Liver (tissue), 9 donors: ENCODE results near the gene CBX8. TPM values are rescaled to one million over a fixed set of nuclear protein-coding genes. Genes with fewer than 3 reads are reported as not detected.

ENCODE experiments used
- DNase-seq: peaks from one replicate; pipeline ENCODE4 v3.0.0-alpha.2; 2017; ENCODE audit warnings: low spot score
- H3K27ac ChIP-seq, 2 donors: one replicate each; pipeline ENCODE4 v1.7.0; 2013; ENCODE audit warnings: inconsistent platforms in 2 of 2, low read length in 2 of 2, control low read depth in 1 of 2, low read depth in 1 of 2, mild to moderate bottlenecking in 1 of 2
- H3K27me3 ChIP-seq, 4 donors: one replicate each; pipeline versions ENCODE4 v1.6.1 to v1.7.0; 2013; ENCODE audit warnings: low read length in 3 of 4, inconsistent platforms in 1 of 4, mild to moderate bottlenecking in 1 of 4, moderate library complexity in 1 of 4; ENCODE audit not compliant: control insufficient read depth in 4 of 4, insufficient read depth in 4 of 4
- H3K36me3 ChIP-seq, 4 donors: one replicate each; pipeline versions ENCODE4 v1.6.1 to v1.7.0; 2013; ENCODE audit warnings: low read length in 3 of 4, mild to moderate bottlenecking in 3 of 4, low read depth in 1 of 4, moderate library complexity in 1 of 4; ENCODE audit not compliant: control insufficient read depth in 4 of 4, insufficient read depth in 3 of 4
- H3K4me1 ChIP-seq, 4 donors: one replicate each; pipeline versions ENCODE4 v1.6.1 to v1.7.0; 2013; ENCODE audit warnings: low read length in 3 of 4, mild to moderate bottlenecking in 3 of 4, moderate library complexity in 1 of 4; ENCODE audit not compliant: control insufficient read depth in 4 of 4, insufficient read depth in 4 of 4
- H3K4me3 ChIP-seq, 3 donors: one replicate each; pipeline versions ENCODE4 v1.6.1 to v1.7.0; 2013; ENCODE audit warnings: low read length in 3 of 3, control low read depth in 1 of 3, low read depth in 1 of 3, mild to moderate bottlenecking in 1 of 3
- H3K9ac ChIP-seq, 2 donors: one replicate each; pipeline ENCODE4 v1.7.0; 2013; ENCODE audit warnings: low read length in 2 of 2, mild to moderate bottlenecking in 2 of 2, moderate library complexity in 2 of 2, control low read depth in 1 of 2, low read depth in 1 of 2
- H3K9me3 ChIP-seq, 4 donors: one replicate each; pipeline versions ENCODE4 v1.6.1 to v1.7.0; 2013; ENCODE audit warnings: low read length in 3 of 4; ENCODE audit not compliant: control insufficient read depth in 4 of 4
- CTCF ChIP-seq: fragments of 150-350 bp; IDR thresholded peaks from 2 replicates; pipeline ENCODE4 v1.5.1; 2017; ENCODE audit warnings: improper control_type of control experiment, low read depth, low read length; ENCODE audit not compliant: missing input control
- EGR1 ChIP-seq, 2 donors: IDR thresholded peaks; 2 replicates each; pipeline ENCODE4 v1.6.1; 2016 to 2018; ENCODE audit warnings: antibody characterized with exemption in 2 of 2, low read depth in 2 of 2
- FOXA1 ChIP-seq: IDR thresholded peaks from 2 replicates; pipeline ENCODE4 v1.6.1; 2016; ENCODE audit warnings: antibody characterized with exemption
- FOXA2 ChIP-seq: IDR thresholded peaks from 2 replicates; pipeline ENCODE4 v1.6.1; 2016; ENCODE audit warnings: antibody characterized with exemption
- GABPA ChIP-seq, 2 donors: IDR thresholded peaks in 1 of 2; conservative IDR thresholded peaks in 1 of 2; 2 replicates each; pipeline ENCODE4 v1.6.1; 2016; ENCODE audit warnings: antibody characterized with exemption in 2 of 2, mild to moderate bottlenecking in 1 of 2, moderate library complexity in 1 of 2
- HNF4G ChIP-seq: IDR thresholded peaks from 2 replicates; pipeline ENCODE4 v1.6.1; 2016; ENCODE audit warnings: antibody characterized with exemption
- MAX ChIP-seq: IDR thresholded peaks from 2 replicates; pipeline ENCODE4 v1.6.1; 2016; ENCODE audit warnings: antibody characterized with exemption
- RAD21 ChIP-seq, 2 donors: IDR thresholded peaks; 2 replicates each; pipeline ENCODE4 v1.6.1; 2016; ENCODE audit warnings: antibody characterized with exemption in 2 of 2, mild to moderate bottlenecking in 2 of 2
- REST ChIP-seq: IDR thresholded peaks from 2 replicates; pipeline ENCODE4 v1.6.1; 2016; ENCODE audit warnings: antibody characterized with exemption, mild to moderate bottlenecking
- SP1 ChIP-seq: IDR thresholded peaks from 2 replicates; pipeline ENCODE4 v1.6.1; 2018; ENCODE audit warnings: antibody characterized with exemption, mild to moderate bottlenecking
- ZBTB33 ChIP-seq: IDR thresholded peaks from 2 replicates; pipeline ENCODE4 v1.6.1; 2016; ENCODE audit warnings: antibody characterized with exemption
- WGBS: extraction: QIAGEN DNeasy Blood & Tissue Kit; methylation state at CpG from one replicate; pipeline ENCODE4 v1.1.7; 2013; 5-methylcytosine and 5-hydroxymethylcytosine counted together
- polyA plus RNA-seq, 2 donors: library from polyadenylated mRNA; stranded (reverse) in 1 of 2; unstranded in 1 of 2; fragments of 200-250 nt in 1 of 2; fragments of >200 nt in 1 of 2; fragmentation: Nextera tagmentation in 1 of 2; extraction: Ambion mirVana in 1 of 2; gene quantifications; one replicate each; pipeline versions ENCODE4 v1.2.1 to v1.2.3, GENCODE V29; 2013 to 2015
- total RNA-seq, 2 donors: library from RNA; depleted of rRNA; stranded (reverse); fragments of >200 nt; gene quantifications; one replicate each; pipeline ENCODE4 v1.2.3, GENCODE V29; 2014
- donor health status: healthy.
- donor health status: healthy.
- donor health status: healthy.
- donor health status: healthy.
- donor health status: healthy.

Gene CBX8
- total and polyA plus RNA-seq, 4 donors: 0.75 to 2.7 (median 1.9) TPM

GRCh38 chr17:79795795-79796443, 958 bp downstream of the CBX8 start:
- Histone ChIP-seq H3K27me3 (peaks cover 0 to 23% (median 12%) of the 10 kb centered on the region in 4 donors), H3K4me3 (peak overlapping the region; percentile 43 to 78 (median 75)), H3K27ac (no peak overlapping the region), H3K36me3 (peaks cover 0 to 6% (median 0%) of the 10 kb centered on the region in 4 donors), H3K9ac (no peak overlapping the region), H3K9me3 (no peaks in the 10 kb centered on the region), H3K4me1 (peaks cover 12 to 35% (median 18%) of the 10 kb centered on the region in 4 donors)
- TF ChIP-seq RAD21 (IDR thresholded peaks at IDR 0.05) (no peak), FOXA1 (no peak), GABPA (IDR thresholded peaks at IDR 0.05 in 1 of 2, conservative IDR thresholded peaks at IDR 0.05 in 1 of 2) (no peak), MAX (no peak), ZBTB33 (no peak), FOXA2 (no peak), CTCF (no peak)
- 93% methylated on average over 8 of the region's 8 CpGs for WGBS
- no peak for DNase-seq

GRCh38 chr17:79794659-79795511, 2.0 kb downstream of the CBX8 start:
- H3K9ac ChIP-seq: no peak overlapping the region
- no peak for DNase-seq
- no peak for TF ChIP-seq EGR1 (IDR thresholded peaks at IDR 0.05; ENCODE audit: low read depth in 2 of 2)
- TF ChIP-seq REST: no peak
- TF ChIP-seq RAD21 (IDR thresholded peaks at IDR 0.05): no peak
- no peak for TF ChIP-seq SP1
- no peak for TF ChIP-seq HNF4G
- peaks cover 0 to 6% (median 0%) of the 10 kb centered on the region in 4 donors for H3K36me3 ChIP-seq
- H3K4me1 ChIP-seq: peaks cover 12 to 30% (median 22%) of the 10 kb centered on the region in 4 donors
- H3K27me3 ChIP-seq: peaks cover 0 to 18% (median 12%) of the 10 kb centered on the region in 4 donors
- H3K27ac ChIP-seq: no peak overlapping the region
- no peaks in the 10 kb centered on the region for H3K9me3 ChIP-seq
- 94% methylated on average over 47 of the region's 47 CpGs for WGBS
- no peak overlapping the region for H3K4me3 ChIP-seq
